GM18505 (cell line): ENCODE data around the gene MRPL11.
"Not testable (repeated sequence)": the region's sequence is repeated elsewhere in the genome, so short reads cannot be mapped to it uniquely, and the experiment has no call there.

Experiments
- ATAC-seq: cut with Tn5 transposase; IDR thresholded peaks from one replicate; pipeline ENCODE4 v1.9.1; 2021; ENCODE audit not compliant: unreplicated experiment
- POLR2A ChIP-seq: IDR thresholded peaks from 4 replicates; pipeline ENCODE4 v1.6.1; 2011; ENCODE audit warnings: borderline replicate concordance; ENCODE audit not compliant: insufficient read depth, insufficient read length; ENCODE audit errors: extremely low read depth

The MRPL11 gene

GRCh38 chr11:66473167-66473566 is 34.5 kb upstream of the MRPL11 start:
- no peak for TF ChIP-seq POLR2A
- ATAC-seq: no peak

- no peak for ATAC-seq
- TF ChIP-seq POLR2A: no peak
These were observed 33.4 kb upstream of the MRPL11 start for GRCh38 chr11:66472054-66472453.

DNA sequence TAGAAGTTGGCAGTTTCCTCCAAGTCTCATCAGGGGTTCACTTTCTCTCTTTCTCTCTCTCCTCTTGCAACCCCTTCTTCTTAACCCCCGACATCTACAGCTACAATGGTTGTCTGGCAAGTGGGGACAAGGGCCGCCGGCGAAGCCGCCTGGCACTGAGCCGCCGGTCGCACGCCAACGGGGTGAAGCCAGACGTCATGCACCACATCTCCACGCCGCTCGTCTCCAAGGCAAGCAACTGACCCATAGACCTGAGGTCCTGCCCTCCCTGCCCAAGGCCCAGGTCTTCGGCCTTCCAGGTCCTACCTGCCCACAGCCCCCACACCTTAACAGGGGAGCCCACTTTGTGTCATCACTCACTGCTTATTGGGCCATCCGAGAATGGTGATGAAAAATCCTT is 32.5 kb upstream of the MRPL11 start:
- no peak for TF ChIP-seq POLR2A
- no peak for ATAC-seq

DNA sequence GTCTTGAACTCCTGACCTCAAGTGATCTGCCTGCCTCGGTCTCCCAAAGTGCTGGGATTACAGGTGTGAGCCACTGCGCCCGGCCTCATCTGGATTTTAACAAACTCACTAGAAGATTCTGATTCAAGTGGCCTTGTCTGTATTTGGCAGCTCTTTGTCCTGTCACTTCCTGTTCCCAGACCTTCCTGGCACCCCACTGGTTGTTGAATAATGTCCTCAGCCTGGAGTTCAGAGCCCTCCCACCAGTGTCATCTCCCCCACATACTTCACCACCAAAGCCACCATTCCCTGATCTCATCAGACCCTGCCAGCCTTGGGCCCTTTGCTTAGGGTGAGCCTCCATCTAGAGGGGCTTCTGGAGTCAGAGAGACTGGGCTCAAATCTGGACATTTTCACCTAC is 31.4 kb upstream of the MRPL11 start:
- ATAC-seq: no peak
- no peak for TF ChIP-seq POLR2A

DNA sequence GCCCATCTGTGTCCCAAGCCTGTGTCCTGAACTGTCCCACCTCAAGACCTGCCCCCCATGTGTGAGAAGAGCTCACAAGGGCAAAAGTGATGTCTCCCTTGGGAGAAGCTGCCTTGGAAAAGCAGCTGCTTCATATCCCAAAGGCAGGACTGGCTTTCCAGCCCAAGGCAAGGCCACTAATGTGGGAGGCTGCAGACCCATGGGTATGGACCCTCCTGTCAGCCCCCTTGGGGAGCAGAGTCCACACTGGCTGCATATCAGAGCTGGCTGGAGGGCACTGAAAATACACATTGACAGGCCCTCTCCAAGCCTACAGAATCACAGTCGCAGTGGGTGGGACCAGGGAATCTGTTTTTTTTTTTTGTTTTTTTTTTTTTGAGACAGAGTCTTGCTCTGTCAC is 30.8 kb upstream of the MRPL11 start:
- ATAC-seq: no peak

DNA sequence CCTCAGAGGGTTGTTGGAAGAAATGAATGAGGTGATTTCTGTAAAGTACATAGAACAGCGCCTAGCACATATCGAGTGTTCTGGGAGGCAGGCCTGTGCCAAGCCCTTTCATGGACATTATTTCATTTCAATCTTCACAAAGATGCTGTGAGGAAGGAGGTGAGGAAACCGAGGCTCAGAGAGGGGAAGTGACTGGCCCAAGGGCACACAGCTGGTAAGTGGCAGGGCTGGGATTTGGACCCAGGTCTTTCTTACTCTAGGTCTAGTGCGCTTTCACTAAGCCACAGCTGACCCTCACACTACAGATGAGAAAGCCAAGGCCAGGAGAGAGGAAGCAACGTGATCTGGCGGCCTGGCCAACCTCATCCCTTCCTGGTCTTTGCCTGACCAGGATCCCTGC is 30.0 kb upstream of the MRPL11 start:
- no peak for TF ChIP-seq POLR2A
- ATAC-seq: no peak

More for the DNA sequence above, 30.8 kb upstream of the MRPL11 start:
- no peak for TF ChIP-seq POLR2A

- no peak for TF ChIP-seq POLR2A
- no peak for ATAC-seq
These were observed 29.1 kb upstream of the MRPL11 start for GRCh38 chr11:66467756-66468155.

- TF ChIP-seq POLR2A: no peak
- ATAC-seq: peak; percentile 31
These were observed 28.5 kb upstream of the MRPL11 start for GRCh38 chr11:66467034-66467659.

- peak; percentile 77 for ATAC-seq
- TF ChIP-seq POLR2A: peak; percentile 20
These were observed 27.8 kb upstream of the MRPL11 start, which contains the start of gene PELI3 for GRCh38 chr11:66466225-66467033. Gene PELI3 (plus strand): TSS chr11:66466905. CDS start chr11:66468129, 1,224 bp downstream.

- TF ChIP-seq POLR2A: no peak
- ATAC-seq: no peak
These were observed 27.0 kb upstream of the MRPL11 start for GRCh38 chr11:66465373-66466224.

- no peak for ATAC-seq
- no peak for TF ChIP-seq POLR2A
These were observed 26.3 kb upstream of the MRPL11 start for GRCh38 chr11:66464916-66465315.

DNA sequence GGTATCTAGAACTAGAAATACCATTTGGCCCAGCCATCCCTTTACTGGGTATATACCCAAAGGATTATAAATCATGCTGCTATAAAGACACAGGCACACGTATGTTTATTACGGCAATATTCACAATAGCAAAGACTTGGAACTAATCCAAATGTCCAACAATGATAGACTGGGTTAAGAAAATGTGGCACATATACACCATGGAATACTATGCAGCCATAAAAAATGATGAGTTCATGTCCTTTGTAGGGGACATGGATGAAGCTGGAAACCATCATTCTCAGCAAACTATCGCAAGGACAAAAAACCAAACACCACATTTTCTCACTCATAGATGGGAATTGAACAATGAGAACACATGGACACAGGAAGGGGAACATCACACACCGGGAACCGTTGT is 25.5 kb upstream of the MRPL11 start:
- not testable (repeated sequence) for ATAC-seq

GRCh38 chr11:66462911-66463310 is 24.3 kb upstream of the MRPL11 start:
- TF ChIP-seq POLR2A: no peak
- no peak for ATAC-seq

- no peak for ATAC-seq
- TF ChIP-seq POLR2A: no peak
These were observed 23.4 kb upstream of the MRPL11 start for GRCh38 chr11:66462010-66462409.

DNA sequence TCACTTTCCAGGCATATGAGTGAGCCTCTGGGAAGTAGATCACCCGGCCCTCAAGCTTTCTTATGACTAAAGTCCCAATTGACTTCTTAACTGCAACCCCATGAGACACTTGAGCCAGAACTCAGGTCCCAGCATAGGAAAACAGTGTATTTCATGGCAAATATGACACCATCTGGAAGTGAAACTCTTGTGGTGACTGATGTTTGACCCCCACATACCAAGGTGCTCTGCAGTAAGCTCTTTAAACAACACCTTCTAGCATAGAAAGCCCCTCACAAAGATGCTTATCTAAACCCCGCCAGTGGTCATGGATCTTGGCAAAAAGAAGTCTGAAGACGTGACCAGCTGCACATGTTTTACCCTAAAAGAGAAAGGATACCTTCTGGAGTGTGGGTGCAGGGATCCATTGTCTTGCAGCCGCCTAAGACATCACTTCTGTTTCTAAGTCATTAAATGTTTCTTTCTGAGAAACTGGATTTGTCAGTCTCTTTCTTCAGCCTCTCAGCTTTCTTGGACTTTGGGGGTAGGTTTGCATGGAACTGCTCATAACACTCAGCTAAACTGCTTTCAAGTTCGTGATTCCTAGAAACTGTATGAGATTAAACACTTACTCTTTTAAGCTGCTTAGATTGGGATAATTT is 20.6 kb upstream of the MRPL11 start:
- ATAC-seq: no peak
- TF ChIP-seq POLR2A: no peak
